Measurements from ENCODE around the gene NSG2. TPM values are rescaled to one million over a fixed set of nuclear protein-coding genes. Genes with fewer than 3 reads are reported as not detected.

The NSG2 gene
- total and polyA plus RNA-seq, 3 donors from 2014 or later = 7.2 to 11.3 (median 8.4) TPM

DNA sequence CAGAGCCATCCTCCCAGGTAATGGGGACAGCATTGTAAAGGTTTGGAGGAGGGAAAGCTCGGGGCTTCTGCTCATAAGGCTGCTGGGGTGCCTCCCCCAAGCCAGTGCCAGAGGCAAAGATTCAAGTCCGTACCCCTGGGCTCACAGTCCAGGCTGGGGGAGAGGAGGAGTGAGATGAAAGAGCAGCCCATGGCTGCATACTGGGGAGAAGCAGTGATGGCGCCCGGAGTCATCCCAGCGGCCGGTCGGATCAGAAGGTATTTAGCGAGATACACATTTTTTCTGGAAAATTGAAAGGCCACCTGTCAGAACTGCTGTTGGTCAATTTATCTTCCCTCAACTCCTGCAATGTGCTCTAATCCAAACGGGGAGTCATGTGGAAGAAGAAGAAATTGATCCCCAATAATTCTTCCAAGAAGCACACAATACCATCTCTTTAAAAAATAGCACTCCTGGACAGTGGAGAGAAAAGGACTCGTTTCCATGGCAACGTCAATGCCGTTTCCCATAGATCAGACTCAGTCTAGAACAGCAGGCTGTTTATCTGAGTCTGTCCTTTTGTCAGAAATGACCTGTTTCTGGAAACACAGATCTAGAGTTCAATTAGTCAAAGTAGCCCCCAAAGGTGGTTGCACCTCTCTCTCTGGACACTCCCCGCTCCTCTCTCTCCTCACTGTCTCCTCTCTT, 65.9 kb downstream of the NSG2 start:
- no peaks in the 10 kb centered on the region for H3K4me1 ChIP-seq
- H3K27ac ChIP-seq = no peak overlapping the region
- H3K36me3 ChIP-seq (ENCODE audit: low read depth, missing control alignments) = no peaks in the 10 kb centered on the region
- no peak for DNase-seq
- intact Hi-C loops (cut with DNase I; ENCODE audit: low total_unique reads) = no loop called here
- TF ChIP-seq, protein P1, sequence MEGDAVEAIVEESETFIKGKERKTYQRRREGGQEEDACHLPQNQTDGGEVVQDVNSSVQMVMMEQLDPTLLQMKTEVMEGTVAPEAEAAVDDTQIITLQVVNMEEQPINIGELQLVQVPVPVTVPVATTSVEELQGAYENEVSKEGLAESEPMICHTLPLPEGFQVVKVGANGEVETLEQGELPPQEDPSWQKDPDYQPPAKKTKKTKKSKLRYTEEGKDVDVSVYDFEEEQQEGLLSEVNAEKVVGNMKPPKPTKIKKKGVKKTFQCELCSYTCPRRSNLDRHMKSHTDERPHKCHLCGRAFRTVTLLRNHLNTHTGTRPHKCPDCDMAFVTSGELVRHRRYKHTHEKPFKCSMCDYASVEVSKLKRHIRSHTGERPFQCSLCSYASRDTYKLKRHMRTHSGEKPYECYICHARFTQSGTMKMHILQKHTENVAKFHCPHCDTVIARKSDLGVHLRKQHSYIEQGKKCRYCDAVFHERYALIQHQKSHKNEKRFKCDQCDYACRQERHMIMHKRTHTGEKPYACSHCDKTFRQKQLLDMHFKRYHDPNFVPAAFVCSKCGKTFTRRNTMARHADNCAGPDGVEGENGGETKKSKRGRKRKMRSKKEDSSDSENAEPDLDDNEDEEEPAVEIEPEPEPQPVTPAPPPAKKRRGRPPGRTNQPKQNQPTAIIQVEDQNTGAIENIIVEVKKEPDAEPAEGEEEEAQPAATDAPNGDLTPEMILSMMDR (IDR thresholded peaks at IDR 0.05) = no peak
- no peak for TF ChIP-seq POLR2A (IDR thresholded peaks at IDR 0.05)
- WGBS, 2 donors = 79 to 82% methylated on average over 13 of the region's 13 CpGs
- H3K4me3 ChIP-seq = no peak overlapping the region
- H3K27me3 ChIP-seq = no peaks in the 10 kb centered on the region
- H3K9me3 ChIP-seq = no peaks in the 10 kb centered on the region

DNA sequence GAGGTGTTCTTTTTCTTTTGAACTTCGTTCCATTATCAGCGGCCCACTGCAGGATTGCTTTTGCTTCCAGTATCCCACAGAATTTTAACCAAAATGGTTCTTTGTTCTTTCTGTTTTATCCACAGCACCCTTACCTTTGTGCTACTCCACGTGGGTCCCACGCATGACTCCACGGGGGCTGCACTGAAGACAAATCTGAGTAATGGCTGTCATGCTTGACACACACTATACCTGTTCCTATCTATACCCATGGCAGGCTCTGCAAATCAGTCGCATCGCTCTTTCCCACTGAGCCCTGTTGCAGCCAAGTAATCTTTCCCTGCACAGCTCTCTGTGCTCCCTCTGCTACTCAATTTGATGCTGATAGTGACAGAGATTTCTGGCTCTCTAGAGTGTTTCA, 69.7 kb downstream of the NSG2 start:
- 89 to 92% methylated on average over 7 of the region's 7 CpGs for WGBS, 2 donors
- TF ChIP-seq, protein P1 (IDR thresholded peaks at IDR 0.05) = no peak
- no peak for TF ChIP-seq POLR2A (IDR thresholded peaks at IDR 0.05)
- no peak for DNase-seq

DNA sequence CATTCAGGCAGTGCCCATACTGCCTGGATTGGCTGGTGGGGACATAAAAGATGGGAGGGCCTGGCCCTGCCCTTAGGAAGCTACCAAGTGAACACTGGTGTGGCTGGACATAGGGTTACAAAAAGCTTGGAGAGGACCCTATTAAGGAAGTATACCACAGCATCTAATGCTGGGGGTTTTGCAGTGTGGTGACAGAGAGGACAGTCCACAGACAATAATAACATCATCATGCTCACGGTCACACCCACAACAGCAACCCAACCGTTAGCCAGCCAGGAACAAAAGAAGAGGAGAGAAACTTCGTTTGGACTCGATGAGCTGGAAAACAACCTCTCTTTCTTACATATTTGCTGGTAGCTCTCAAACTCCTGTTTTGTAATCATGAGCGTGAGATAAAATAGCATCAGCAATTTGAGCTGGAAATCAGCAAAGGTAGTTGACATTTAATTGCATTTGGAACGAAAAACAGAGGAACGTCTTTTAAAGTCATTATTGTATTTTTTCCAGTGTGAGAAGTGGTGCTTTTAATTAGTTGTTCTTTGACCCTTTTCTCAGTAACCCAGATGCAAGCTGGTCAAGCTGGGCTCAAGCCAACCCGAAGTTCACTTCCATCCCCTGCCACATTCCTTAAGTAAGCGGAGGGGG, 73.4 kb downstream of the NSG2 start:
- 53 to 59% methylated on average over 9 of the region's 9 CpGs for WGBS, 2 donors
- Histone ChIP-seq H3K4me1 (peaks cover 3% of the 10 kb centered on the region), H3K9me3 (no peaks in the 10 kb centered on the region), H3K27me3 (no peaks in the 10 kb centered on the region), H3K27ac (no peak overlapping the region), H3K4me3 (no peak overlapping the region), H3K36me3 (ENCODE audit: low read depth, missing control alignments) (no peaks in the 10 kb centered on the region)
- intact Hi-C loops (cut with DNase I; ENCODE audit: low total_unique reads) = no loop called here
- no peak for DNase-seq
- no peak for TF ChIP-seq POLR2A (IDR thresholded peaks at IDR 0.05)
- TF ChIP-seq, protein P1 (IDR thresholded peaks at IDR 0.05) = no peak

More for the DNA sequence above, 69.7 kb downstream of the NSG2 start:
- intact Hi-C loops (cut with DNase I; ENCODE audit: low total_unique reads) = no loop called here
- Histone ChIP-seq H3K27me3 (no peaks in the 10 kb centered on the region), H3K9me3 (no peaks in the 10 kb centered on the region), H3K27ac (no peak overlapping the region), H3K36me3 (ENCODE audit: low read depth, missing control alignments) (no peaks in the 10 kb centered on the region), H3K4me1 (peaks cover 3% of the 10 kb centered on the region), H3K4me3 (no peak overlapping the region)

DNA sequence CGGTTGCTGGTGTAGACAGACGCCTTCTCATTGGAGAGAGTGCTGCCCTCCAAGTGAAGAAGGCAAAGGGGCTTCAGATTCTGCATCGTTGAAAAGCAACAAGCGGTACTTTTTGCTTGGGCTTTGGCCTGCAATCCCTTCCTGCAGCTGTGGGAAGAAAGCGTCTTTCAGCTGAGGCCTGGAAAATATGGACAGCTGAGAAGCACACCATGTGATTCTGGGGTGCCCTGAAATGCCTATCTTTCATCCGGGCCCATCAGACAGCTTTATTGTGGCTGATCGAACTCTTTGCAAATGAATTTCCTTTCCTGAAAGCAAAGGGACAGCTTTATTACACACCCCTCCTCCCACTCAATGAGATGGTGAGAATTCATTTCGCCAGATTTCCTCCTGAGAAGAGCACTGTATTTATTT, 74.0 kb downstream of the NSG2 start:
- no peak overlapping the region for H3K27ac ChIP-seq
- no peaks in the 10 kb centered on the region for H3K36me3 ChIP-seq (ENCODE audit: low read depth, missing control alignments)
- peaks cover 3% of the 10 kb centered on the region for H3K4me1 ChIP-seq
- no peaks in the 10 kb centered on the region for H3K9me3 ChIP-seq
- intact Hi-C loops (cut with DNase I; ENCODE audit: low total_unique reads) = no loop called here
- no peak overlapping the region for H3K4me3 ChIP-seq
- 63 to 75% methylated on average over 8 of the region's 8 CpGs for WGBS, 2 donors
- no peaks in the 10 kb centered on the region for H3K27me3 ChIP-seq
- no peak for DNase-seq
- TF ChIP-seq, protein P1 (IDR thresholded peaks at IDR 0.05) = no peak
- TF ChIP-seq POLR2A (IDR thresholded peaks at IDR 0.05) = no peak

Data from testis (tissue), 3 donors.